HL-60 (cell line): ENCODE data around the gene TPR.

Experiments
- DNase-seq, 2 experiments: peaks; one replicate each; pipeline ENCODE4 v3.0.0-alpha.2; 2010 to 2020; ENCODE audit warnings: low read depth in 1 of 2, low spot score in 1 of 2
- H3K27ac ChIP-seq: fragments of 250-450 bp; sonication (Bioruptor Pico); replicated peaks from 2 replicates; pipeline ENCODE4 v1.5.1; 2020; ENCODE audit warnings: mild to moderate bottlenecking, moderate library complexity
- H3K27me3 ChIP-seq: fragments of 250-450 bp; sonication (Bioruptor Pico); 2 replicates; pipeline ENCODE4 v1.5.1; 2021; ENCODE audit warnings: mild to moderate bottlenecking, moderate library complexity; ENCODE audit not compliant: insufficient read depth, poor library complexity, severe bottlenecking
- H3K4me3 ChIP-seq: replicated peaks from 2 replicates; pipeline ENCODE4 v1.5.1; 2011; ENCODE audit warnings: mild to moderate bottlenecking, control low read depth, low read length; ENCODE audit not compliant: insufficient read depth
- CTCF ChIP-seq: IDR thresholded peaks from one replicate; pipeline ENCODE4 v1.5.1; 2011; ENCODE audit warnings: low read length, control low read depth, inconsistent platforms; ENCODE audit not compliant: insufficient read depth
- GABPA ChIP-seq: IDR thresholded peaks from 2 replicates; pipeline ENCODE4 v1.6.1; 2012; ENCODE audit warnings: low read depth
- POLR2AphosphoS5 ChIP-seq: IDR thresholded peaks from 2 replicates; pipeline ENCODE4 v1.6.1; 2012; ENCODE audit warnings: low read depth
- REST ChIP-seq: IDR thresholded peaks from 2 replicates; pipeline ENCODE4 v1.6.1; 2012; ENCODE audit warnings: low read depth; ENCODE audit not compliant: insufficient replicate concordance
- SPI1 ChIP-seq: IDR thresholded peaks from 2 replicates; pipeline ENCODE4 v1.6.1; 2012; ENCODE audit warnings: low read depth, mild to moderate bottlenecking, borderline replicate concordance

Gene TPR

GRCh38 chr1:186295980-186296379 lies 79.1 kb downstream of the TPR start, which contains the start of gene PRG4:
Gene PRG4, plus strand, starts transcription at chr1:186296279.
- no peaks in the 10 kb centered on the region for H3K27me3 ChIP-seq

GRCh38 chr1:186292875-186293274 lies 82.2 kb downstream of the TPR start:
- Histone ChIP-seq H3K27me3 (no peaks in the 10 kb centered on the region), H3K4me3 (no peak overlapping the region), H3K27ac (no peak overlapping the region)
- DNase-seq: no peak
- TF ChIP-seq POLR2AphosphoS5: no peak
- no peak for TF ChIP-seq REST
- TF ChIP-seq SPI1: no peak
- no peak for TF ChIP-seq GABPA
- TF ChIP-seq CTCF: no peak

More at GRCh38 chr1:186295980-186296379, 79.1 kb downstream of the TPR start, which contains the start of gene PRG4:
- no peak within 1 kb of the TSS for H3K4me3 ChIP-seq
- DNase-seq: no peak
- no peak for TF ChIP-seq REST
- TF ChIP-seq CTCF: no peak
- TF ChIP-seq POLR2AphosphoS5: no peak
- no peak for TF ChIP-seq SPI1
- no peak for TF ChIP-seq GABPA
- no peak within 1 kb of the TSS for H3K27ac ChIP-seq

GRCh38 chr1:186291271-186291670 lies 83.8 kb downstream of the TPR start:
- TF ChIP-seq SPI1 (no peak), GABPA (no peak), REST (no peak), CTCF (no peak), POLR2AphosphoS5 (no peak)
- no peak overlapping the region for H3K27ac ChIP-seq
- H3K27me3 ChIP-seq: no peaks in the 10 kb centered on the region
- no peak for DNase-seq
- H3K4me3 ChIP-seq: no peak overlapping the region
